DND-41 (cell line): ENCODE measurements around the gene TSKS.

Experiments used
- ATAC-seq: fragments of 200-7000 bp; cut with Tn5 transposase; 3 replicates; pipeline ENCODE4 v1.9.1; 2021; ENCODE audit warnings: low read depth; ENCODE audit not compliant: insufficient read depth
- DNase-seq: peaks from one replicate; pipeline ENCODE4 v3.0.0-alpha.2; 2020
- H2AFZ ChIP-seq: 2 replicates; pipeline ENCODE4 v1.6.0; 2012; ENCODE audit warnings: low read depth, low read length
- H3K27ac ChIP-seq: 2 replicates; pipeline ENCODE4 v1.5.1; 2012; ENCODE audit warnings: low read length, inconsistent platforms
- H3K27me3 ChIP-seq: fragments of 200-600 bp; sonication (generic); 2 replicates; pipeline ENCODE4 v1.6.0; 2012; ENCODE audit warnings: low read length, mild to moderate bottlenecking, inconsistent platforms; ENCODE audit not compliant: insufficient read depth, poor library complexity
- H3K36me3 ChIP-seq: 2 replicates; pipeline ENCODE4 v1.5.1; 2012; ENCODE audit warnings: low read length, inconsistent platforms; ENCODE audit not compliant: insufficient read depth
- H3K4me1 ChIP-seq: 2 replicates; pipeline ENCODE4 v1.5.1; 2012; ENCODE audit warnings: mild to moderate bottlenecking, low read length; ENCODE audit not compliant: insufficient read depth
- H3K4me2 ChIP-seq: 2 replicates; pipeline ENCODE4 v1.6.0; 2012; ENCODE audit warnings: mild to moderate bottlenecking, moderate library complexity, low read length, inconsistent platforms; ENCODE audit not compliant: insufficient read depth
- H3K4me3 ChIP-seq, 2 experiments: fragments of 200-600 bp in 1 of 2; shearing (Covaris generic) in 1 of 2; 2 replicates each; pipeline ENCODE4 v1.5.1; 2012 to 2016; ENCODE audit warnings: inconsistent platforms in 2 of 2, low read length in 2 of 2, mild to moderate bottlenecking in 2 of 2, low read depth in 1 of 2, moderate library complexity in 1 of 2
- H3K79me2 ChIP-seq: 2 replicates; pipeline ENCODE4 v1.6.0; 2012; ENCODE audit warnings: low read length, inconsistent platforms; ENCODE audit not compliant: insufficient read depth
- H3K9ac ChIP-seq: 2 replicates; pipeline ENCODE4 v1.6.0; 2012; ENCODE audit warnings: low read depth, mild to moderate bottlenecking, inconsistent platforms, low read length, moderate library complexity
- H3K9me3 ChIP-seq: 2 replicates; pipeline ENCODE4 v1.5.1; 2012; ENCODE audit warnings: low read length, moderate library complexity, mild to moderate bottlenecking, inconsistent platforms; ENCODE audit not compliant: insufficient read depth, severe bottlenecking
- H4K20me1 ChIP-seq: 2 replicates; pipeline ENCODE4 v1.6.0; 2012; ENCODE audit warnings: low read length; ENCODE audit not compliant: insufficient read depth
- EZH2 ChIP-seq: IDR thresholded peaks from 3 replicates; pipeline ENCODE4 v1.6.1; 2012; ENCODE audit warnings: borderline replicate concordance, low read depth, mild to moderate bottlenecking, moderate library complexity, low read length, inconsistent platforms; ENCODE audit not compliant: severe bottlenecking
- TF ChIP-seq, protein P1 (sequence below): IDR thresholded peaks from 2 replicates; pipeline ENCODE4 v1.5.1; 2012; ENCODE audit warnings: borderline replicate concordance, low read length, moderate library complexity, mild to moderate bottlenecking; ENCODE audit not compliant: poor library complexity, severe bottlenecking; ENCODE audit errors: extremely low read depth

Gene TSKS

DNA sequence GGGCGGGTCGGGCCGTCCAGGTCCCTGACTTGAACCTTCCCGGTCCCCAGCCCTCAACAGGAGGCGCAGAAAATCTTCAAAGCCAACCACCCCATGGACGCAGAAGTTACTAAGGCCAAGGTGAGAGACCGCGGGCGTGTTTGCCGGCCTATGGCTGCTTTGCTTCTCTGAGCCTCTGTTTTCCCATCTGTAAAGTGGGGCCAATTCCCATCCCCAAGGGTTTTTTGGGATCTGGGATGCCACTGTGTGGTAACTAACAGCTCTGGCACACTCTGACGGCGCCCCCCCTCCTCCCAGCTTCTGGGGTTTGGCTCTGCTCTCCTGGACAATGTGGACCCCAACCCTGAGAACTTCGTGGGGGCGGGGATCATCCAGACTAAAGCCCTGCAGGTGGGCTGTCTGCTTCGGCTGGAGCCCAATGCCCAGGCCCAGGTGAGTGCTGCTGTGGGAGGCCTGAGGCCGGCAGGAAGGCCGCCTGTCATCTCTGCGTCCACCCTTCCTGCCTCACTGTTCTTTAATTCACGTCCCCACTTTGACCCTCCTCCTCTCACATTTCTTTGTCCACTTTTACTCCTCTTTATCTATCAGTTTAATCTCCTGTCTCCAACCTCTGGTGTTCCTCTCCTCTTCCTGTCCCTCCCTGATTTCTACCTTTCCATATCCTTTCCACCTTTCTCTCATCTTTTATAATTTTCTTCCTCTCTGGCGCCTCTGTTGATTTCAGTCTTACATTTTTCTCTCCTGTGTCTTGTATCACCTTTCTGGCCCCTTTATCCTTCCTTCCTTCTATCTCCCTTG lies 42.9 kb upstream of the TSKS start:
- H3K4me3 ChIP-seq = no peak overlapping the region
- H2AFZ ChIP-seq = no peak overlapping the region
- H3K79me2 ChIP-seq = no peaks in the 10 kb centered on the region
- no peaks in the 10 kb centered on the region for H3K4me1 ChIP-seq
- H3K9ac ChIP-seq = no peak overlapping the region
- TF ChIP-seq EZH2 = no peak
- no peaks in the 10 kb centered on the region for H4K20me1 ChIP-seq
- DNase-seq (no peak), ATAC-seq (no peak)
- peaks cover 67% of the 10 kb centered on the region for H3K36me3 ChIP-seq
- H3K27ac ChIP-seq = no peak overlapping the region
- H3K9me3 ChIP-seq = no peaks in the 10 kb centered on the region
- no peak overlapping the region for H3K4me2 ChIP-seq
- H3K27me3 ChIP-seq = no peaks in the 10 kb centered on the region

DNA sequence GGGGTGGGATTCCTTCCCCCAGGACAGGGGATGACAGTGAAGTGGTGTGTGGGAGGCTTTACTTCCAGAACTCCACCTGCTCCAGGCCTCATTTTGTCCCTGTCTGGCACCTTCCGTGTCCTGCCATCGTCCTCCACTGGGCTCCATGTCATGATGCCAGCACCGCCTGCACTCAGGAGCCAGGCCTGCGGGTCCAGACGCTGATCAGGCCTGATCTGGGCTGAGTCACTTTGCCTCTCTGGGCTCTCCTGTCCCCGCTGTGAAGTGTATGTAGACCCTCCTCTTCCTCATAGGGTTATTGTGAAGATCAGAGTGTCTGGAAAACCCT lies 40.4 kb upstream of the TSKS start:
- H3K9me3 ChIP-seq = no peaks in the 10 kb centered on the region
- ATAC-seq = no peak

DNA sequence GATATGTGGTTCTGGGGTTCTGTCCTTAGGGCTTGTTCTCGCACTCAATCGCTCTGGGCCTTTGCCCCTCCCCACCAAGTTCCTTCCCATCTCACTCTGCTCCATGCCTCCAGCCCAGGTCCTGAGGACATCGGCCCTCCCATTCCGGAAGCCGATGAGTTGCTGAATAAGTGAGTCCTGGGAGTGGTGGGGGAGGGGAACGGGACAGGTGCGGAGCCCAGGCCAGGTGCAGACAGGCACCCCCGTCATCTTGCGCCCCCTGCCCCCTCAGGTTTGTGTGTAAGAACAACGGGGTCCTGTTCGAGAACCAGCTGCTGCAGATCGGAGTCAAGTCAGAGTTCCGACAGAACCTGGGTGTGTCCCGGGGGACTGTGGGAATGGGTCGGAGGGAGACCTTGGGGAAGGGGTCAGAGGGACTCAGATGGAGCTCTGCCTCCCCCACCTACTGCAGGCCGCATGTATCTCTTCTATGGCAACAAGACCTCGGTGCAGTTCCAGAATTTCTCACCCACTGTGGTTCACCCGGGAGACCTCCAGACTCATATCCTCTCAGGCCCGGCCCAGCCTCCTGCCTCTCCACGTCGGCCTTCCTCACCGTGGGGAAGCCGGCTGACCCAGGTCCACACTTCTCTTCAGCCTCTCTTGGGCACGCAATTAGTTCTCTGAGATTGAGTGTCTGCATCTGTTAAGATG lies 39.9 kb upstream of the TSKS start:
- H3K36me3 ChIP-seq = peaks cover 84% of the 10 kb centered on the region
- TF ChIP-seq, protein P1, sequence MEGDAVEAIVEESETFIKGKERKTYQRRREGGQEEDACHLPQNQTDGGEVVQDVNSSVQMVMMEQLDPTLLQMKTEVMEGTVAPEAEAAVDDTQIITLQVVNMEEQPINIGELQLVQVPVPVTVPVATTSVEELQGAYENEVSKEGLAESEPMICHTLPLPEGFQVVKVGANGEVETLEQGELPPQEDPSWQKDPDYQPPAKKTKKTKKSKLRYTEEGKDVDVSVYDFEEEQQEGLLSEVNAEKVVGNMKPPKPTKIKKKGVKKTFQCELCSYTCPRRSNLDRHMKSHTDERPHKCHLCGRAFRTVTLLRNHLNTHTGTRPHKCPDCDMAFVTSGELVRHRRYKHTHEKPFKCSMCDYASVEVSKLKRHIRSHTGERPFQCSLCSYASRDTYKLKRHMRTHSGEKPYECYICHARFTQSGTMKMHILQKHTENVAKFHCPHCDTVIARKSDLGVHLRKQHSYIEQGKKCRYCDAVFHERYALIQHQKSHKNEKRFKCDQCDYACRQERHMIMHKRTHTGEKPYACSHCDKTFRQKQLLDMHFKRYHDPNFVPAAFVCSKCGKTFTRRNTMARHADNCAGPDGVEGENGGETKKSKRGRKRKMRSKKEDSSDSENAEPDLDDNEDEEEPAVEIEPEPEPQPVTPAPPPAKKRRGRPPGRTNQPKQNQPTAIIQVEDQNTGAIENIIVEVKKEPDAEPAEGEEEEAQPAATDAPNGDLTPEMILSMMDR = no peak
- TF ChIP-seq EZH2 = no peak
- H2AFZ ChIP-seq = no peak overlapping the region
- H3K27me3 ChIP-seq = no peaks in the 10 kb centered on the region
- H3K79me2 ChIP-seq = no peaks in the 10 kb centered on the region
- no peaks in the 10 kb centered on the region for H3K4me1 ChIP-seq
- no peak overlapping the region for H3K4me2 ChIP-seq
- H3K27ac ChIP-seq = no peak overlapping the region
- H4K20me1 ChIP-seq = 0 out of 2 replicates have a peak, but pooled peaks cover 6% of the 10 kb centered on the region
- no peak overlapping the region for H3K4me3 ChIP-seq
- DNase-seq (no peak), ATAC-seq (no peak)
- no peak overlapping the region for H3K9ac ChIP-seq
- H3K9me3 ChIP-seq = no peaks in the 10 kb centered on the region

More for the DNA sequence above, 40.4 kb upstream of the TSKS start:
- Histone ChIP-seq H3K9ac (no peak overlapping the region), H3K4me2 (no peak overlapping the region), H2AFZ (no peak overlapping the region), H3K27me3 (no peaks in the 10 kb centered on the region), H3K4me3 (no peak overlapping the region), H3K36me3 (peaks cover 84% of the 10 kb centered on the region), H3K79me2 (no peaks in the 10 kb centered on the region), H3K4me1 (no peaks in the 10 kb centered on the region), H3K27ac (no peak overlapping the region), H4K20me1 (0 out of 2 replicates have a peak, but pooled peaks cover 6% of the 10 kb centered on the region)
- no peak for DNase-seq
- TF ChIP-seq, protein P1 = no peak
- no peak for TF ChIP-seq EZH2

DNA sequence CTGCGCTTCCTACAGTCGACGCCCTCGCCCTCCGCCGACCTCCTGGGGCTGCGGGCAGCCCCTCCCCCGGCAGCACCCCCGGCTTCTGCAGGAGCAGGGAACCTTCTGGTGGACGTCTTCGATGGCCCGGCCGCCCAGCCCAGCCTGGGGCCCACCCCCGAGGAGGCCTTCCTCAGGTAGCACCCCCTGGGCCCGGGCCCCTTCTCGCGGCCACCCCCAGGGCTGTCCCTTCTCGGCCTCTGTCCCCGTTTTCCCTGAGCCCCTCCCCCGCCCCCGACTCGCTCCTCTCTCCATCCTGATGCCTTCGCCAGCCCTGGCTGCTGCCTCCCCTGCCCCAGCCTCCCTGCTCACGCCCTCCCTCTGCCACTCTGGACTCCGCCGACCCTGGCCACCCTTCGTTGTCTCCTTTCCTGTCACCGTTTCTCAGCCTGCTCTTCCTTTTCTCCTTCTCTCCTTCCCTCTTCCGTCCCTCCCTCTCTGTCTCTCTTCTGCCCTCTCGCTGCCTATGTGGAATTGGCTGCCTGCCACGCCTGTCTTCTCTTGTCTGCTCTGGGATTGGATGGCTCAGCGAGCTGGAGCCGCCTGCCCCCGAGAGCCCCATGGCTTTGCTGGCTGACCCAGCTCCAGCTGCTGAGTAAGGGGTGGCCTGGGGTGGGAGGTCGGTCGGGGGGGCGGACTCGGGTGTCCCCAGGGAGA lies 39.0 kb upstream of the TSKS start:
- Histone ChIP-seq H3K4me2 (no peak overlapping the region), H2AFZ (no peak overlapping the region), H3K27me3 (no peaks in the 10 kb centered on the region), H4K20me1 (0 out of 2 replicates have a peak, but pooled peaks cover 6% of the 10 kb centered on the region), H3K4me3 (no peak overlapping the region), H3K4me1 (no peaks in the 10 kb centered on the region), H3K9me3 (no peaks in the 10 kb centered on the region), H3K36me3 (peaks cover 82% of the 10 kb centered on the region), H3K79me2 (no peaks in the 10 kb centered on the region), H3K27ac (no peak overlapping the region), H3K9ac (no peak overlapping the region)
- no peak for DNase-seq
- ATAC-seq = no peak
- TF ChIP-seq, protein P1 = no peak
- no peak for TF ChIP-seq EZH2
